Transverse colon (tissue), 4 donors: ENCODE results near the gene REN. TPM values are rescaled to one million over a fixed set of nuclear protein-coding genes. Genes with fewer than 3 reads are reported as not detected.

Experiments used
- DNase-seq: peaks from one replicate; pipeline ENCODE4 v3.0.0-alpha.2; 2019
- H3K27ac ChIP-seq, 4 donors: fragments of 200-600 bp; sonication (generic); 2 replicates each; pipeline ENCODE4 v1.5.1; 2016 to 2018; ENCODE audit warnings: inconsistent platforms in 4 of 4
- H3K27me3 ChIP-seq: fragments of 200-600 bp; sonication (generic); 2 replicates; pipeline ENCODE4 v1.5.1; 2017; ENCODE audit warnings: inconsistent platforms
- H3K36me3 ChIP-seq, 4 donors: fragments of 200-600 bp; sonication (generic); 2 replicates each; pipeline ENCODE4 v1.5.1; 2017 to 2019; ENCODE audit warnings: inconsistent platforms in 4 of 4
- H3K4me1 ChIP-seq, 4 donors: fragments of 200-600 bp; sonication (generic); 2 replicates each; pipeline ENCODE4 v1.5.1; 2017 to 2020; ENCODE audit warnings: inconsistent platforms in 4 of 4
- H3K4me3 ChIP-seq, 4 donors: fragments of 200-600 bp; sonication (generic); 1 replicate in 1 of 4; 2 replicates in 3 of 4; pipeline versions ENCODE4 v1.5.1 to v1.6.1; 2017 to 2019; ENCODE audit warnings: inconsistent platforms in 4 of 4
- H3K9me3 ChIP-seq, 2 donors: fragments of 200-600 bp; sonication (generic); 2 replicates each; pipeline ENCODE4 v1.5.1; 2017 to 2019; ENCODE audit warnings: inconsistent platforms in 2 of 2
- CTCF ChIP-seq, 5 experiments: fragments of 200-600 bp in 3 of 5; fragments of 450-650 bp in 2 of 5; sonication (generic) in 3 of 5; IDR thresholded peaks; 1 replicate in 2 of 5; 2 replicates in 3 of 5; pipeline ENCODE4 v1.5.1; 2016 to 2017; ENCODE audit warnings: antibody characterized with exemption in 5 of 5, inconsistent platforms in 3 of 5, mild to moderate bottlenecking in 2 of 5, moderate library complexity in 1 of 5
- EP300 ChIP-seq: sonication (generic); formaldehyde crosslinking; IDR thresholded peaks from one replicate; pipeline ENCODE4 v1.6.1; 2017; ENCODE audit warnings: antibody characterized with exemption, low read depth
- POLR2A ChIP-seq: fragments of 450-650 bp; IDR thresholded peaks from one replicate; pipeline ENCODE4 v1.6.1; 2016; ENCODE audit warnings: antibody characterized with exemption, mild to moderate bottlenecking, moderate library complexity
- POLR2AphosphoS5 ChIP-seq, 3 donors: sonication (generic); formaldehyde crosslinking; IDR thresholded peaks; one replicate each; pipeline ENCODE4 v1.6.1; 2016; ENCODE audit warnings: antibody characterized with exemption in 3 of 3
- WGBS, 2 donors: methylation state at CpG; one replicate each; pipeline ENCODE4 v1.1.5; 2018; ENCODE audit warnings: low coverage in 1 of 2; 5-methylcytosine and 5-hydroxymethylcytosine counted together
- in situ Hi-C, 4 donors: fragments of 200-750 bp; cut with MboI; loops; one replicate each; pipeline versions ENCODE4 v1.15.0 to v1.15.1; 2017; ENCODE audit warnings: low sequenced_read_pairs in 3 of 4, low pct_ligation_motif_present in 1 of 4, low pct_unique_long_range_greater_than_20kb in 1 of 4
- intact Hi-C: fragments of 100-400 bp; cut with DNase I; formaldehyde crosslinking; loops from one replicate; pipeline ENCODE4 v1.15.1; 2023; ENCODE audit warnings: low total_unique reads
- total RNA-seq, 4 donors: library from RNA; depleted of rRNA; stranded (reverse); fragments of >200 nt; gene quantifications; one replicate each; pipeline ENCODE4 v1.1.0, GENCODE V29; 2016

The REN gene
- total RNA-seq, 4 donors from 2014 or later, result 2.7 TPM; not detected in 3

- in situ Hi-C loops, result no loop called here
- WGBS, 2 donors, result 68% methylated on average over 2 of the region's 2 CpGs; no CpG with 5 or more reads in 1 of the 2 donors
Observed at GRCh38 chr1:204136814-204137213, 29.3 kb downstream of the REN start.

GRCh38 chr1:204134103-204134502, 32.0 kb downstream of the REN start:
- no peak for DNase-seq
- H3K27me3 ChIP-seq, result no peaks in the 10 kb centered on the region
- H3K9me3 ChIP-seq, result no peaks in the 10 kb centered on the region
- H3K4me1 ChIP-seq, result peaks cover 6 to 12% (median 6%) of the 10 kb centered on the region in 4 donors
- 68 to 80% methylated on average over 1 to 11 of the region's 11 CpGs for WGBS, 2 donors
- H3K4me3 ChIP-seq, result no peak overlapping the region
- no peak overlapping the region for H3K27ac ChIP-seq
- no peaks in the 10 kb centered on the region for H3K36me3 ChIP-seq
- in situ Hi-C loops, result no loop called here
- intact Hi-C loops, result no loop called here
- TF ChIP-seq POLR2AphosphoS5 (IDR thresholded peaks at IDR 0.05), result no peak
- TF ChIP-seq POLR2A, result no peak
- TF ChIP-seq EP300, result no peak
- no peak for TF ChIP-seq CTCF (IDR thresholded peaks at IDR 0.05)

More at GRCh38 chr1:204136814-204137213, 29.3 kb downstream of the REN start:
- TF ChIP-seq EP300 (no peak), CTCF (IDR thresholded peaks at IDR 0.05) (no peak), POLR2AphosphoS5 (IDR thresholded peaks at IDR 0.05) (no peak), POLR2A (no peak)
- intact Hi-C loops, result no loop called here
- Histone ChIP-seq H3K4me1 (no peaks in the 10 kb centered on the region), H3K9me3 (no peaks in the 10 kb centered on the region), H3K27ac (no peak overlapping the region), H3K4me3 (no peak overlapping the region), H3K36me3 (no peaks in the 10 kb centered on the region), H3K27me3 (no peaks in the 10 kb centered on the region)
- no peak for DNase-seq

GRCh38 chr1:204132718-204133117, 33.4 kb downstream of the REN start:
- H3K36me3 ChIP-seq, result no peaks in the 10 kb centered on the region
- H3K4me3 ChIP-seq, result no peak overlapping the region
- DNase-seq, result no peak
- no peak for TF ChIP-seq EP300
- H3K27me3 ChIP-seq, result no peaks in the 10 kb centered on the region
- intact Hi-C loops (loop anchor here (2.0 kb wide), 1 partner anchor 262 kb away; no protein-coding TSS in a partner anchor), in situ Hi-C loops (no loop called here)
- H3K4me1 ChIP-seq, result peaks cover 11 to 17% (median 12%) of the 10 kb centered on the region in 4 donors
- H3K27ac ChIP-seq, result no peak overlapping the region
- no peaks in the 10 kb centered on the region for H3K9me3 ChIP-seq
- 77 to 81% methylated on average over 5 to 6 of the region's 6 CpGs for WGBS, 2 donors

- Histone ChIP-seq H3K27me3 (no peaks in the 10 kb centered on the region), H3K36me3 (no peaks in the 10 kb centered on the region), H3K9me3 (no peaks in the 10 kb centered on the region), H3K27ac (no peak overlapping the region), H3K4me1 (peaks cover 11 to 23% (median 15%) of the 10 kb centered on the region in 4 donors), H3K4me3 (no peak overlapping the region)
- intact Hi-C loops (loop anchor here (2.0 kb wide), 2 partner anchors 261 to 271 kb away; partner anchors contain the start of gene SNRPE), in situ Hi-C loops (no loop called here)
- 84 to 95% methylated on average over 3 to 4 of the region's 4 CpGs for WGBS, 2 donors
- TF ChIP-seq POLR2AphosphoS5 (IDR thresholded peaks at IDR 0.05) (no peak), CTCF (IDR thresholded peaks at IDR 0.05) (no peak), POLR2A (no peak), EP300 (no peak)
- DNase-seq, result no peak
Observed at GRCh38 chr1:204131978-204132377, 34.2 kb downstream of the REN start.
